HEK293 (cell line): ENCODE measurements around the gene SEMA3D.

Source experiments
- CTCF ChIA-PET: fragments of 350-600 bp; formaldehyde crosslinking; extraction: SDS; loops from one replicate; lab custom pipeline; 2021; ENCODE audit warnings: antibody characterized with exemption; lab: Yijun Ruan, JAX
- POLR2A ChIA-PET: fragments of 300-600 bp; formaldehyde crosslinking; extraction: SDS; loops from one replicate; lab custom pipeline; 2020; ENCODE audit warnings: antibody characterized with exemption, inconsistent platforms; lab: Yijun Ruan, JAX
- H3K27ac ChIP-seq: fragments of 200-500 bp; sonication (Bioruptor generic); 2 replicates; pipeline ENCODE4 v1.5.1; 2014; ENCODE audit warnings: low read depth, low read length, control low read depth, inconsistent platforms; ENCODE audit errors: extremely low read depth
- H3K36me3 ChIP-seq, 2 experiments: fragments of 200-500 bp in 1 of 2; sonication (Bioruptor generic) in 1 of 2; 1 replicate in 1 of 2; 2 replicates in 1 of 2; pipeline ENCODE4 v1.5.1; 2014 to 2017; ENCODE audit warnings: inconsistent platforms in 2 of 2, low read length in 2 of 2; ENCODE audit not compliant: control insufficient read depth in 2 of 2, insufficient read depth in 1 of 2
- H3K4me1 ChIP-seq: fragments of 200-500 bp; sonication (Bioruptor generic); 2 replicates; pipeline ENCODE4 v1.5.1; 2014; ENCODE audit warnings: mild to moderate bottlenecking, low read length, inconsistent platforms; ENCODE audit not compliant: control insufficient read depth, insufficient read depth
- H3K4me3 ChIP-seq: 2 replicates; pipeline ENCODE4 v1.5.1; 2011; ENCODE audit warnings: low read depth, mild to moderate bottlenecking, control low read depth, low read length, moderate library complexity
- H3K9me3 ChIP-seq: fragments of 200-500 bp; sonication (Bioruptor generic); 2 replicates; pipeline ENCODE4 v1.5.1; 2014; ENCODE audit warnings: low read depth, low read length, inconsistent platforms; ENCODE audit not compliant: control insufficient read depth, insufficient read depth
- FEZF1 ChIP-seq: fragments of 450-650 bp; formaldehyde crosslinking; IDR thresholded peaks from 2 replicates; pipeline ENCODE4 v1.5.1; 2016; ENCODE audit warnings: missing biosample characterization, missing genetic modification characterization
- HOXD13 ChIP-seq: sonication (generic); formaldehyde crosslinking; IDR thresholded peaks from 2 replicates; pipeline ENCODE4 v1.8.0; 2022; ENCODE audit warnings: missing genetic modification reagents, borderline replicate concordance
- PRDM6 ChIP-seq: fragments of 450-650 bp; formaldehyde crosslinking; IDR thresholded peaks from 2 replicates; pipeline ENCODE4 v1.5.1; 2017; ENCODE audit warnings: missing biosample characterization, missing genetic modification characterization
- REST ChIP-seq: fragments of 450-650 bp; formaldehyde crosslinking; IDR thresholded peaks from 2 replicates; pipeline ENCODE4 v1.5.1; 2016; ENCODE audit warnings: missing biosample characterization, missing genetic modification characterization
- SP7 ChIP-seq: fragments of 450-650 bp; formaldehyde crosslinking; IDR thresholded peaks from 2 replicates; pipeline ENCODE4 v1.5.1; 2016; ENCODE audit warnings: missing biosample characterization, missing genetic modification characterization
- YY2 ChIP-seq: fragments of 450-650 bp; formaldehyde crosslinking; IDR thresholded peaks from 2 replicates; pipeline ENCODE4 v1.5.1; 2016; ENCODE audit warnings: missing biosample characterization, missing genetic modification characterization
- ZBTB26 ChIP-seq: fragments of 450-650 bp; formaldehyde crosslinking; optimal IDR thresholded peaks from 2 replicates; pipeline ENCODE3; 2016; ENCODE audit warnings: missing biosample characterization, mild to moderate bottlenecking, missing genetic modification characterization
- ZBTB6 ChIP-seq: fragments of 450-650 bp; formaldehyde crosslinking; IDR thresholded peaks from 2 replicates; pipeline ENCODE4 v1.5.1; 2017; ENCODE audit warnings: missing biosample characterization, missing genetic modification characterization
- ZBTB8A ChIP-seq: fragments of 450-650 bp; formaldehyde crosslinking; IDR thresholded peaks from 2 replicates; pipeline ENCODE4 v1.5.1; 2016; ENCODE audit warnings: missing biosample characterization, missing genetic modification characterization
- ZFHX2 ChIP-seq: fragments of 450-650 bp; formaldehyde crosslinking; conservative IDR thresholded peaks from 2 replicates; pipeline ENCODE4 v1.5.1; 2016; ENCODE audit warnings: missing biosample characterization, missing genetic modification characterization
- ZNF10 ChIP-seq: fragments of 450-650 bp; formaldehyde crosslinking; IDR thresholded peaks from 2 replicates; pipeline ENCODE4 v1.5.1; 2017; ENCODE audit warnings: missing biosample characterization, missing genetic modification characterization
- ZNF133 ChIP-seq: fragments of 450-650 bp; formaldehyde crosslinking; IDR thresholded peaks from 2 replicates; pipeline ENCODE4 v1.5.1; 2016; ENCODE audit warnings: missing biosample characterization, missing genetic modification characterization
- ZNF19 ChIP-seq: fragments of 450-650 bp; formaldehyde crosslinking; IDR thresholded peaks from 2 replicates; pipeline ENCODE4; 2016; ENCODE audit warnings: missing biosample characterization, missing genetic modification characterization, low read depth
- ZNF341 ChIP-seq: fragments of 450-650 bp; formaldehyde crosslinking; IDR thresholded peaks from 2 replicates; pipeline ENCODE4; 2016; ENCODE audit warnings: low read depth, missing biosample characterization, missing genetic modification characterization
- ZNF549 ChIP-seq: fragments of 450-650 bp; IDR thresholded peaks from 2 replicates; pipeline ENCODE4 v1.5.1; 2018; ENCODE audit warnings: missing biosample characterization, missing genetic modification characterization, mild to moderate bottlenecking, inconsistent platforms, moderate library complexity
- ZNF560 ChIP-seq: fragments of 450-650 bp; formaldehyde crosslinking; IDR thresholded peaks from 2 replicates; pipeline ENCODE4 v1.5.1; 2017; ENCODE audit warnings: missing biosample characterization, missing genetic modification characterization, borderline replicate concordance
- ZNF626 ChIP-seq: fragments of 450-650 bp; sonication (Bioruptor Pico); formaldehyde crosslinking; IDR thresholded peaks from 2 replicates; pipeline ENCODE4 v1.5.1; 2018; ENCODE audit warnings: missing biosample characterization, missing genetic modification characterization, inconsistent platforms
- ZNF747 ChIP-seq: fragments of 450-650 bp; formaldehyde crosslinking; IDR thresholded peaks from 2 replicates; pipeline ENCODE4 v1.5.1; 2016; ENCODE audit warnings: missing biosample characterization, missing genetic modification characterization
- ZNF768 ChIP-seq: fragments of 450-650 bp; formaldehyde crosslinking; IDR thresholded peaks from 2 replicates; pipeline ENCODE4 v1.5.1; 2018; ENCODE audit warnings: missing biosample characterization, mild to moderate bottlenecking, missing genetic modification characterization
- ZNF843 ChIP-seq: fragments of 450-650 bp; formaldehyde crosslinking; IDR thresholded peaks from 2 replicates; pipeline ENCODE4 v1.5.1; 2016; ENCODE audit warnings: missing biosample characterization, missing genetic modification characterization
- ZSCAN30 ChIP-seq: fragments of 450-650 bp; IDR thresholded peaks from 2 replicates; pipeline ENCODE4 v1.5.1; 2018; ENCODE audit warnings: missing biosample characterization, mild to moderate bottlenecking, missing genetic modification characterization, moderate library complexity

The SEMA3D gene

GRCh38 chr7:85154282-85154937 is 32.4 kb downstream of the SEMA3D start (continued):
- TF ChIP-seq PRDM6 (peak; percentile 52), ZNF19 (tag by site-specific recombination) (no peak), ZNF768 (tag by site-specific recombination) (no peak), ZBTB8A (tag by site-specific recombination) (no peak), YY2 (no peak), ZNF843 (tag by site-specific recombination) (peak; percentile 52; the same call in 1 of the 2 replicates), ZNF341 (tag by site-specific recombination) (no peak), FEZF1 (tag by site-specific recombination) (0 out of 2 replicates have a peak, but pooled peaks have one; percentile 8), HOXD13 (CRISPR knock-in tag) (no peak), ZFHX2 (no peak)

DNA sequence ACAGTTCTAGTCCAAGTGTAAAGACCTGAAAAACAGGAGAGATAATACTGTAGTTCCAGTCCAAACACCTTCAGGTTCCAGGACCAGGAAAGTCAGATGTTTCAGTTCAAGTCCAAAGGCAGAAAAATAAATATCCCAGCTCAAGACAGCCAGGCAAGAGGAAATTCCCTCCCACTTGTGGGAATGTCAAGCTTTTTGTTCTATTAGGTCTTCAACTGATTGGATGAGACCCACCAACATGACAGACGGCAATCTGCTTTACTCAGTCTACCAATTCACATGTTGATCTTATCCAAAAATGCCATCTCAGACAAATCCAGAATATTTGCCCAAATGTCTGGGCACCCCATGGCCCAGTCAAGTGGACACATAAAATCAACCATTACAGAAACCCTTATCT is 33.1 kb downstream of the SEMA3D start:
- Histone ChIP-seq H3K36me3 (no peaks in the 10 kb centered on the region), H3K4me1 (peaks cover 19% of the 10 kb centered on the region; the same call in 1 of the 2 replicates), H3K9me3 (no peaks in the 10 kb centered on the region), H3K4me3 (no peak overlapping the region), H3K27ac (no peak overlapping the region)
- ChIA-PET POLR2A (no interaction called here), CTCF (no interaction called here)
- no peak for TF ChIP-seq ZNF133 (tag by site-specific recombination)
- peak; percentile 91 for TF ChIP-seq ZNF10 (tag by site-specific recombination)

DNA sequence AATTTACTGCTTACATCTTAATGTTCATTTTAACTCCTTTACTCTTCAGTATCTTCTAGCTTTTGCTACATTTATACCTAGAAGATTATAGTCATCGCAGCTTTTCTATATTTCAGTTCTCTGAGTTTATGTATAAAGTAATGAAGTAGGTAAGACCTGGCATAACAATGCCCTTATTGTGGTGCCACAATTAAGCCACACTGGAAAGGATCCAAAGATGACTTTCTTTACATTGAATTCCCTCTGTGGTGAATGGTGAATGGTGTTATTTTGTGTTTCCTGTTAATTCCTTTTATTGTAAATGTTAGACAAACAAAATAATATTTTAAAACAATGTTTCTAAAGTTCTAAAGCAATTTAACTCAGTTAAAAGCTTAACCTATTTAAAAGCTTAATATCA is 36.2 kb downstream of the SEMA3D start:
- no peak overlapping the region for H3K27ac ChIP-seq
- ChIA-PET POLR2A (no interaction called here), CTCF (interaction anchor here (0.8 to 0.9 kb wide), 2 partner anchors 109 to 679 kb away, joined by 3 to 4 read pairs; no protein-coding TSS in a partner anchor)
- no peak overlapping the region for H3K4me3 ChIP-seq
- peaks cover 16% of the 10 kb centered on the region; the same call in 1 of the 2 replicates for H3K4me1 ChIP-seq
- H3K9me3 ChIP-seq: no peaks in the 10 kb centered on the region
- H3K36me3 ChIP-seq: no peaks in the 10 kb centered on the region
- TF ChIP-seq ZBTB26 (no peak), ZNF560 (no peak), ZBTB6 (tag by site-specific recombination) (no peak), SP7 (tag by site-specific recombination) (no peak), REST (tag by site-specific recombination) (no peak), ZNF626 (tag by site-specific recombination) (no peak), ZNF549 (no peak), ZSCAN30 (tag by site-specific recombination) (no peak), ZNF747 (tag by site-specific recombination) (no peak)
